K562 (cell line): ENCODE results near the gene SIGLEC11. TPM values are rescaled to one million over a fixed set of nuclear protein-coding genes. Genes with fewer than 3 reads are reported as not detected.

Experiments used
- ATAC-seq: fragments of 200-7000 bp; cut with Tn5 transposase; 3 replicates; pipeline ENCODE4 v1.9.1; 2020; ENCODE audit warnings: moderate library complexity
- BruUV-seq: library from RNA; stranded (reverse); fragments of 400-500 nt; replicated peaks from 2 replicates; lab custom pipeline; 2021; lab: Mats Ljungman, UMichigan
- CTCF ChIA-PET: fragments of 300-600 bp; formaldehyde crosslinking; extraction: SDS; loops from one replicate; lab custom pipeline; 2021; ENCODE audit warnings: low intra/inter-chr PET ratio; lab: Yijun Ruan, JAX
- POLR2A ChIA-PET: fragments of 300-600, 350-650 bp; sonication (Branson Sonifier 250); formaldehyde crosslinking; extraction: SDS; loops from one replicate; lab custom pipeline; 2021; ENCODE audit warnings: antibody characterized with exemption, inconsistent platforms; lab: Yijun Ruan, JAX
- DNase-seq, 4 experiments: peaks; one replicate each; pipeline versions ENCODE4 v3.0.0 to v3.0.0-alpha.2; 2011 to 2018; ENCODE audit warnings: low spot score in 3 of 4, mixed read lengths in 3 of 4; ENCODE audit errors: extremely low read depth in 1 of 4
- FAIRE-seq: peaks from 2 replicates; lab custom pipeline; 2011; peaks lifted over from hg19 to GRCh38; lab: Jason Lieb, UNC
- H2AFZ ChIP-seq: 2 replicates; pipeline ENCODE4 v1.6.0; 2011; ENCODE audit warnings: low read depth, low read length, control low read depth, inconsistent platforms
- H3K27ac ChIP-seq: fragments of 200-600 bp; 3 replicates; pipeline ENCODE4 v1.8.0; 2011; ENCODE audit warnings: low read depth, mild to moderate bottlenecking, control low read depth, inconsistent platforms, low read length, moderate library complexity, mixed read lengths; ENCODE audit errors: extremely low read depth
- H3K27me3 ChIP-seq, 2 experiments: fragments of 300-600 bp in 1 of 2; 2 replicates in 1 of 2; 3 replicates in 1 of 2; pipeline versions ENCODE4 v1.6.0 to v1.8.0; 2011; ENCODE audit warnings: inconsistent platforms in 2 of 2, low read length in 2 of 2, mild to moderate bottlenecking in 1 of 2, mixed read lengths in 1 of 2, moderate library complexity in 1 of 2; ENCODE audit not compliant: control insufficient read depth in 2 of 2, insufficient read depth in 2 of 2
- H3K36me3 ChIP-seq: fragments of 300-600 bp; 3 replicates; pipeline ENCODE4 v1.8.0; 2011; ENCODE audit warnings: mild to moderate bottlenecking, low read length, inconsistent platforms; ENCODE audit not compliant: control insufficient read depth, insufficient read depth
- H3K4me1 ChIP-seq, 2 experiments: fragments of 200-600 bp in 1 of 2; replicated peaks in 1 of 2; 2 replicates in 1 of 2; 3 replicates in 1 of 2; pipeline versions ENCODE4 v1.5.1 to v1.8.0; 2011; ENCODE audit warnings: inconsistent platforms in 2 of 2, low read length in 2 of 2, mild to moderate bottlenecking in 1 of 2, mixed read lengths in 1 of 2, moderate library complexity in 1 of 2; ENCODE audit not compliant: control insufficient read depth in 2 of 2, insufficient read depth in 2 of 2
- H3K4me2 ChIP-seq: 2 replicates; pipeline ENCODE4 v1.6.1; 2011; ENCODE audit warnings: low read length, control low read depth, inconsistent platforms, mixed read lengths; ENCODE audit not compliant: insufficient read depth
- H3K4me3 ChIP-seq: fragments of 200-600 bp; sonication (generic), shearing (Covaris generic); 2 replicates; pipeline ENCODE4 v1.5.1; 2016; ENCODE audit warnings: control low read depth, inconsistent platforms
- H3K79me2 ChIP-seq: fragments of 200-600 bp; 3 replicates; pipeline ENCODE4 v1.8.0; 2011; ENCODE audit warnings: low read length, inconsistent platforms; ENCODE audit not compliant: control insufficient read depth, insufficient read depth
- H3K9ac ChIP-seq, 2 experiments: 2 replicates each; pipeline versions ENCODE4 v1.6.0 to v1.6.1; 2011; ENCODE audit warnings: low read depth in 2 of 2, low read length in 2 of 2, control low read depth in 1 of 2, inconsistent platforms in 1 of 2, mild to moderate bottlenecking in 1 of 2, mixed read lengths in 1 of 2; ENCODE audit not compliant: insufficient read depth in 1 of 2
- H3K9me1 ChIP-seq: one replicate; pipeline ENCODE4 v1.6.0; 2011; ENCODE audit warnings: inconsistent platforms, mild to moderate bottlenecking, low read length, moderate library complexity; ENCODE audit not compliant: control insufficient read depth, insufficient read depth
- H3K9me3 ChIP-seq: replicated peaks from 2 replicates; pipeline ENCODE4 v1.5.1; 2011; ENCODE audit warnings: low read depth, low read length, inconsistent platforms; ENCODE audit not compliant: control insufficient read depth, insufficient read depth
- H4K20me1 ChIP-seq: replicated peaks from 2 replicates; pipeline ENCODE4 v1.6.1; 2011; ENCODE audit warnings: low read length, inconsistent platforms, mixed read lengths; ENCODE audit not compliant: control insufficient read depth, insufficient read depth
- CBFB ChIP-seq: sonication (generic); formaldehyde crosslinking; IDR thresholded peaks from 2 replicates; pipeline ENCODE4 v1.4.0; 2020; ENCODE audit warnings: mild to moderate bottlenecking, missing genetic modification reagents
- POLR2A ChIP-seq: fragments of 450-650 bp; conservative IDR thresholded peaks from 2 replicates; pipeline ENCODE4 v1.6.1; 2016
- POLR2G ChIP-seq: fragments of 200-400 bp; formaldehyde crosslinking; IDR thresholded peaks from 2 replicates; pipeline ENCODE4 v1.6.1; 2017; ENCODE audit warnings: low read depth, mild to moderate bottlenecking, antibody characterized with exemption, low read length, moderate library complexity
- RBM17 ChIP-seq: fragments of 200-400 bp; formaldehyde crosslinking; IDR thresholded peaks from 2 replicates; pipeline ENCODE4 v1.6.1; 2017; ENCODE audit warnings: low read depth, mild to moderate bottlenecking, low read length, borderline replicate concordance
- SLC30A9 ChIP-seq: fragments of 250-450 bp; sonication (Bioruptor Pico); IDR thresholded peaks from 2 replicates; pipeline ENCODE4 v1.8.0; 2022; ENCODE audit warnings: mild to moderate bottlenecking, moderate library complexity
- SMARCB1 ChIP-seq: IDR thresholded peaks from 2 replicates; pipeline ENCODE4 v1.6.1; 2011; ENCODE audit warnings: improper control_type of control experiment, low read depth; ENCODE audit not compliant: insufficient read length
- SUPT5H ChIP-seq: fragments of 450-650 bp; IDR thresholded peaks from 2 replicates; pipeline ENCODE4 v1.6.1; 2016
- TFAP4 ChIP-seq: sonication (generic); formaldehyde crosslinking; IDR thresholded peaks from 2 replicates; pipeline ENCODE4 v1.8.0; 2022; ENCODE audit warnings: missing genetic modification reagents, mild to moderate bottlenecking, moderate library complexity, borderline replicate concordance
- ZBTB12 ChIP-seq: fragments of 250-450 bp; sonication (Bioruptor Pico); IDR thresholded peaks from 2 replicates; pipeline ENCODE4 v1.4.0; 2020
- ZC3H11A ChIP-seq: IDR thresholded peaks from 2 replicates; pipeline ENCODE4 v1.6.1; 2012; ENCODE audit warnings: low read depth, low read length, improper control_type of control experiment
- WGBS: fragments of 100-300 bp; shearing (Covaris generic); methylation state at CpG from one replicate; pipeline ENCODE4 v1.1.6; 2016; ENCODE audit warnings: low coverage, mixed read lengths; ENCODE audit not compliant: insufficient coverage; ENCODE audit errors: missing lambda C conversion rate; 5-methylcytosine and 5-hydroxymethylcytosine counted together
- in situ Hi-C: fragments of 300-500 bp; cut with MboI; formaldehyde crosslinking; loops from 4 replicates; pipeline ENCODE4 v1.15.0; 2018; ENCODE audit warnings: inconsistent platforms, mixed read lengths
- intact Hi-C: fragments of 100-400 bp; cut with micrococcal nuclease; formaldehyde crosslinking; loops from 2 replicates; pipeline ENCODE4 v1.14.2; 2022
- polyA plus RNA-seq, 8 experiments: library from polyadenylated mRNA; depleted of rRNA in 4 of 8; stranded (reverse) in 5 of 8; unstranded in 3 of 8; fragments of >200 nt; fragmentation: Nextera tagmentation in 2 of 8; fragmentation: Illumina TruSeq in 1 of 8; extraction: Ambion mirVana in 2 of 8; extraction: Trizol in 1 of 8; gene quantifications; 2 replicates each; pipeline versions ENCODE4 v1.2.1 to v1.2.3, GENCODE V29; 2011 to 2014; ENCODE audit warnings: inconsistent platforms in 1 of 8, missing spikeins in 1 of 8
- total RNA-seq, 7 experiments: library from RNA; depleted of rRNA in 6 of 7; stranded (reverse); fragments of >200 nt in 6 of 7; fragmentation: Illumina TruSeq in 2 of 7; extraction: Trizol in 2 of 7; gene quantifications; 2 replicates each; pipeline versions ENCODE4 v1.2.1 to v1.2.3, GENCODE V29; 2011 to 2021; ENCODE audit warnings: low replicate concordance in 1 of 7
- TF ChIP-seq, protein P1 (sequence below): fragments of 250-450 bp; sonication (Bioruptor Pico); IDR thresholded peaks from 2 replicates; pipeline ENCODE4 v1.8.0; 2021; ENCODE audit warnings: borderline replicate concordance, mild to moderate bottlenecking, moderate library complexity; ENCODE audit not compliant: poor library complexity, severe bottlenecking
- TF ChIP-seq, protein P2 (sequence below): fragments of 250-450 bp; sonication (Bioruptor Pico); IDR thresholded peaks from 2 replicates; pipeline ENCODE4 v1.5.0; 2021; ENCODE audit warnings: mild to moderate bottlenecking, moderate library complexity

SIGLEC11 gene
- total and polyA plus RNA-seq, 9 of the 15 experiments (the other 6 are each of a cell fraction or from before 2014, with no cell fraction given): not detected

- CTCF ChIA-PET: no interaction called here
- no peak for TF ChIP-seq CBFB (CRISPR knock-in tag)
- no peak for TF ChIP-seq RBM17
- peak; percentile 23; the same call in 1 of the 2 replicates for TF ChIP-seq POLR2G
- TF ChIP-seq SLC30A9: no peak
- no peak for TF ChIP-seq TFAP4
- peak; percentile 46; the same call in 1 of the 2 replicates for TF ChIP-seq POLR2A
- TF ChIP-seq SUPT5H: peak; percentile 52; the same call in 1 of the 2 replicates
- TF ChIP-seq, protein P1, sequence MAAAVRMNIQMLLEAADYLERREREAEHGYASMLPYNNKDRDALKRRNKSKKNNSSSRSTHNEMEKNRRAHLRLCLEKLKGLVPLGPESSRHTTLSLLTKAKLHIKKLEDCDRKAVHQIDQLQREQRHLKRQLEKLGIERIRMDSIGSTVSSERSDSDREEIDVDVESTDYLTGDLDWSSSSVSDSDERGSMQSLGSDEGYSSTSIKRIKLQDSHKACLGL (CRISPR knock-in tag): no peak
- TF ChIP-seq ZBTB12 (CRISPR knock-in tag): no peak
- TF ChIP-seq, protein P2, sequence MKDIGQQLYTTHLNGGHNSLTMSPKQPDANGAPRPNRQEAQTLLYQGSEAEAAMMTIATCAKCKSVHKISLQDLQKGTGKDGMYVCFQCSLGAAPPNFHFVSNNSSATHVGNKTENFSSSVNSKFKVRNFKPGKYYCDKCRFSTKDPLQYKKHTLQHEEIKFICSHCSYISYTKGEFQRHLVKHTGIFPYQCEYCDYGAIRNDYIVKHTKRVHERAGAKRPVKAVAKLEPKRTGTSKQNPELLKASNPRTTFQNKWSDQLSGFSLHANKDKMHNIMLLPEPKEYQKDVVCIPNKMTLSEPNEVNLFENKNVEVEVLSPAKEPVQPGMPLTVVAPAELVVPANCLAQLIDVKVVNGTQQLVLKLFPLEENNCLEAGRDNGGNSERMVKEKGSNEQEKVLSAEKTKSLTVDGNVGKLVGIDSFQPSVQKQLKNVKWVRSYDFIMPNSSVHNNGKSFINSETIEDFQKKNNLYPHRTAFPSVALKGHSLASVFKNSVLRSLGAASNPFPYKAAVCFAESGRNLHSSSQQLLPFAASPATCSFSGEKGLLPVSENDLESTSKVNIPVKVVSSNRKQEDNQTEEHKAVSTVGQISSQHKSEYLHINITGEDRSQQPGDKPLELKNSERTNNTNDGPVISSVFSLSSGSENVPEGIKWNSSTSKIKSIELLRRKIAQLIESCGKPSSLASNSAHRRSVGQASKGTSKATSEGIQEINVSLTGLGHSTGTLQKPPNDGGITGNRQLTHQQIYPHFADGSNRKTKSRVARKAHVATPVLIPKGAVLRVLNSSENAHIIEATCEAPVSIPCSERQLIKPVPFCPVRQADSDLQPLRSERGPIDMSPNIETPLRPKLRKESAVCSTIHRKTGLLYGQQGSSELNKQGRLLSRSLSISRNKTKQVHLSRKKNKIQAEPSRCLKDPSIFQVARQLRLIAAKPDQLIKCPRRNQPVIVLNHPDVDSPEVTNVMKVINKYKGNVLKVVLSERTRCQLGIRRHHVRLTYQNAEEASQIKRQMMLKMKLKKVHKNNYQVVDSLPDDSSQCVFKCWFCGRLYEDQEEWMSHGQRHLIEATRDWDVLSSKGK (CRISPR knock-in tag): no peak
- no peak for TF ChIP-seq ZC3H11A
- no peak for TF ChIP-seq SMARCB1
These were observed 49.4 kb downstream of the SIGLEC11 start for GRCh38 chr19:49911381-49912145.

More at GRCh38 chr19:49911381-49912145, 49.4 kb downstream of the SIGLEC11 start:
- Histone ChIP-seq H3K27ac (no peak overlapping the region), H3K9me1 (no peaks in the 10 kb centered on the region), H3K36me3 (peaks cover 94% of the 10 kb centered on the region; the same call in 2 of the 3 replicates), H3K27me3 (no peaks in the 10 kb centered on the region), H3K9me3 (no peaks in the 10 kb centered on the region), H3K9ac (peak overlapping the region in 1 of 2 experiments; percentile 42; a peak in 1 of 4 replicates), H3K4me2 (no peak overlapping the region), H2AFZ (no peak overlapping the region), H3K4me3 (no peak overlapping the region), H3K4me1 (peaks cover 0 to 23% of the 10 kb centered on the region in 2 experiments; a peak in 2 of 5 replicates), H3K79me2 (peaks cover 56% of the 10 kb centered on the region), H4K20me1 (peaks cover 44% of the 10 kb centered on the region)
- intact Hi-C loops (no loop called here), in situ Hi-C loops (no loop called here)
- DNase-seq (no peak), ATAC-seq (no peak), FAIRE-seq (no peak)
- BruUV-seq: no TSS peak
- 86% methylated on average over 7 of the region's 9 CpGs for WGBS
- POLR2A ChIA-PET: interaction anchor here (0.5 to 13.2 kb wide), 7 partner anchors 9 to 417 kb away, joined by 3 to 105 read pairs (median 5); partner anchors contain the start of genes ATF5 and NUP62
